Natural killer cell (primary cell): ENCODE measurements around the gene RGS6. TPM values are rescaled to one million over a fixed set of nuclear protein-coding genes. Genes with fewer than 3 reads are reported as not detected.

ENCODE experiments used
- ATAC-seq, 3 donors: fragments of 150-1000 bp in 2 of 3; fragments of 200-7000 bp in 1 of 3; cut with Tn5 transposase; 1 replicate in 1 of 3; 2 replicates in 2 of 3; pipeline ENCODE4 v1.10.0; 2021; ENCODE audit warnings: mild to moderate bottlenecking in 2 of 3, moderate library complexity in 2 of 3
- DNase-seq, 2 donors: peaks; one replicate each; pipeline versions ENCODE4 v3.0.0 to v3.0.0-alpha.2; 2013 to 2021; ENCODE audit warnings: mixed read lengths in 1 of 2
- H3K27ac ChIP-seq: one replicate; pipeline ENCODE4 v1.5.1; 2013; ENCODE audit warnings: mild to moderate bottlenecking, low read length
- H3K27me3 ChIP-seq: one replicate; pipeline ENCODE4 v1.6.1; 2013; ENCODE audit warnings: low read length; ENCODE audit not compliant: control insufficient read depth, insufficient read depth
- H3K36me3 ChIP-seq: one replicate; pipeline ENCODE4 v1.6.1; 2013; ENCODE audit warnings: low read length; ENCODE audit not compliant: control insufficient read depth, insufficient read depth
- H3K4me1 ChIP-seq: one replicate; pipeline ENCODE4 v1.6.1; 2013; ENCODE audit warnings: low read length; ENCODE audit not compliant: control insufficient read depth, insufficient read depth
- H3K4me3 ChIP-seq: one replicate; pipeline ENCODE4 v1.5.1; 2013; ENCODE audit warnings: low read length
- H3K9me3 ChIP-seq: one replicate; pipeline ENCODE4 v1.6.1; 2013; ENCODE audit warnings: low read length; ENCODE audit not compliant: control insufficient read depth, insufficient read depth
- H3K27ac Mint-ChIP-seq, 2 donors: one replicate each; pipeline ENCODE4 v1.8.0; 2022; ENCODE audit warnings: mild to moderate bottlenecking in 2 of 2, mixed read lengths in 2 of 2, moderate library complexity in 1 of 2
- H3K27me3 Mint-ChIP-seq, 2 donors: one replicate each; pipeline ENCODE4 v1.8.0; 2022; ENCODE audit warnings: low read depth in 2 of 2, mixed read lengths in 2 of 2
- H3K36me3 Mint-ChIP-seq: one replicate; pipeline ENCODE4 v1.8.0; 2022; ENCODE audit warnings: mixed read lengths
- H3K4me1 Mint-ChIP-seq, 2 donors: one replicate each; pipeline ENCODE4 v1.8.0; 2022; ENCODE audit warnings: mixed read lengths in 2 of 2
- H3K4me3 Mint-ChIP-seq: one replicate; pipeline ENCODE4 v1.8.0; 2022; ENCODE audit warnings: mild to moderate bottlenecking, moderate library complexity, mixed read lengths
- H3K9me3 Mint-ChIP-seq, 2 donors: one replicate each; pipeline ENCODE4 v1.8.0; 2022; ENCODE audit warnings: mixed read lengths in 2 of 2
- WGBS: methylation state at CpG from one replicate; pipeline ENCODE4 v1.1.7; 2013; ENCODE audit warnings: missing lambda C conversion rate; ENCODE audit not compliant: insufficient coverage; 5-methylcytosine and 5-hydroxymethylcytosine counted together
- intact Hi-C: fragments of 100-400 bp; cut with micrococcal nuclease; formaldehyde crosslinking; loops from one replicate; pipeline ENCODE4 v1.14.2; 2022
- total RNA-seq, 4 donors: library from RNA; stranded (reverse); fragments of 120-200 nt in 1 of 4; gene quantifications; one replicate each; pipeline versions ENCODE4 v1.2.3 to v1.2.4, GENCODE V29; 2013 to 2022
- TF ChIP-seq, protein P1 (sequence below): fragments of 200-600 bp; IDR thresholded peaks from one replicate; pipeline ENCODE4 v1.8.0; 2022; ENCODE audit warnings: antibody characterized with exemption

The RGS6 gene
- total RNA-seq, 3 donors from 2014 or later (not counting 1 experiment from before 2014, with no cell fraction given) = 0.75 to 1.4 TPM; not detected in 1

DNA sequence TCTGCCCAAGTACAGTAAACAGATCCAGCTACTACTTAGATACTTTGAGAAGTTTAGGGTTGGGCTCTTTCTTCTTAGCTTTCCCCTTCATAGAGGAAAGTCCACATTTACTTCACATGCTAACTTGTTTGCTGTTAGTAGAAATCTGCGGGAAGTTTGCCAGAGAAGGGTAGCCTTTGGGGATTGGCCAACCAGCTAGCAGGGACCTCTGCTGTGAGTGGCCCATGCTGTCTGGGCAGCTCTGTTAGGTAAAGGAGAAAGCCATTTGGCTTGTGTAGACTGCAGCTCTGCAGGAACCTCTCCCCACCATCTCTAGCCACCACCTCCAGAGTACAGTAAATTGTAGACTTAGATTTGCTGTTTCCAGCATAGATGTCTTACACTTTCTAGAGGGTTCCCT, 193.9 kb downstream of the RGS6 start:
- Histone ChIP-seq H3K27me3 (peaks cover 3% of the 10 kb centered on the region), H3K36me3 (no peaks in the 10 kb centered on the region), H3K9me3 (no peaks in the 10 kb centered on the region), H3K4me1 (peaks cover 2% of the 10 kb centered on the region), H3K27ac (no peak overlapping the region), H3K4me3 (no peak overlapping the region)
- no peak for DNase-seq
- WGBS = 100% methylated on average over 1 of the region's 1 CpG
- peaks cover 7% of the 10 kb centered on the region in 2 donors for H3K4me1 Mint-ChIP-seq
- no peaks in the 10 kb centered on the region for H3K9me3 Mint-ChIP-seq
- H3K27ac Mint-ChIP-seq = no peak overlapping the region
- H3K36me3 Mint-ChIP-seq = no peaks in the 10 kb centered on the region
- H3K27me3 Mint-ChIP-seq = peaks cover 9 to 12% of the 10 kb centered on the region in 2 donors
- no peak for ATAC-seq
- TF ChIP-seq, protein P1, sequence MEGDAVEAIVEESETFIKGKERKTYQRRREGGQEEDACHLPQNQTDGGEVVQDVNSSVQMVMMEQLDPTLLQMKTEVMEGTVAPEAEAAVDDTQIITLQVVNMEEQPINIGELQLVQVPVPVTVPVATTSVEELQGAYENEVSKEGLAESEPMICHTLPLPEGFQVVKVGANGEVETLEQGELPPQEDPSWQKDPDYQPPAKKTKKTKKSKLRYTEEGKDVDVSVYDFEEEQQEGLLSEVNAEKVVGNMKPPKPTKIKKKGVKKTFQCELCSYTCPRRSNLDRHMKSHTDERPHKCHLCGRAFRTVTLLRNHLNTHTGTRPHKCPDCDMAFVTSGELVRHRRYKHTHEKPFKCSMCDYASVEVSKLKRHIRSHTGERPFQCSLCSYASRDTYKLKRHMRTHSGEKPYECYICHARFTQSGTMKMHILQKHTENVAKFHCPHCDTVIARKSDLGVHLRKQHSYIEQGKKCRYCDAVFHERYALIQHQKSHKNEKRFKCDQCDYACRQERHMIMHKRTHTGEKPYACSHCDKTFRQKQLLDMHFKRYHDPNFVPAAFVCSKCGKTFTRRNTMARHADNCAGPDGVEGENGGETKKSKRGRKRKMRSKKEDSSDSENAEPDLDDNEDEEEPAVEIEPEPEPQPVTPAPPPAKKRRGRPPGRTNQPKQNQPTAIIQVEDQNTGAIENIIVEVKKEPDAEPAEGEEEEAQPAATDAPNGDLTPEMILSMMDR = no peak
- intact Hi-C loops = no loop called here
- no peak overlapping the region for H3K4me3 Mint-ChIP-seq

DNA sequence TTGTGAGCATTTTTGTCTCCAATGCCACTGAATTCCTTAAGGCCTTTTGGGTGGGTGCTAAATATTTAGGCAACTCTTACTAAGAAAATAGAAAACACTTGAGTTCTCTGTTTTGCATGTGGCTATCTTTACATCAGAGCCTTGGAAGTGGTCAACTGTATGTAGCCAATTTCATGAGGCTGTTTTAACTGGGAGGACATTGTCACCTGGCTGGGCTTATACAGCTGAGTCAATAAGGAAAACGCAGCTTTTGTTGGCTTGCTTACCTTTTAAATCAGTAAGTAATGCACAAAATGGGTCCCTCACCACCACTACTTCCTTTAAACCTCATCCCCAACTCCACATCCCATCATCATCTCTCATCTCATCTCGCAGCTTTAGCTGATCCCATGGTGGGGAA, 194.3 kb downstream of the RGS6 start:
- ATAC-seq = no peak
- no peaks in the 10 kb centered on the region for H3K9me3 Mint-ChIP-seq
- peaks cover 9% of the 10 kb centered on the region in 2 donors for H3K27me3 Mint-ChIP-seq
- no peak for DNase-seq
- WGBS = 71% methylated on average over 1 of the region's 2 CpGs
- H3K27ac Mint-ChIP-seq = no peak overlapping the region
- Histone ChIP-seq H3K9me3 (no peaks in the 10 kb centered on the region), H3K27me3 (peaks cover 3% of the 10 kb centered on the region), H3K4me3 (no peak overlapping the region), H3K36me3 (no peaks in the 10 kb centered on the region), H3K4me1 (peaks cover 2% of the 10 kb centered on the region), H3K27ac (no peak overlapping the region)
- TF ChIP-seq, protein P1 = no peak
- peaks cover 7% of the 10 kb centered on the region in 2 donors for H3K4me1 Mint-ChIP-seq
- no peaks in the 10 kb centered on the region for H3K36me3 Mint-ChIP-seq
- intact Hi-C loops = no loop called here
- no peak overlapping the region for H3K4me3 Mint-ChIP-seq

DNA sequence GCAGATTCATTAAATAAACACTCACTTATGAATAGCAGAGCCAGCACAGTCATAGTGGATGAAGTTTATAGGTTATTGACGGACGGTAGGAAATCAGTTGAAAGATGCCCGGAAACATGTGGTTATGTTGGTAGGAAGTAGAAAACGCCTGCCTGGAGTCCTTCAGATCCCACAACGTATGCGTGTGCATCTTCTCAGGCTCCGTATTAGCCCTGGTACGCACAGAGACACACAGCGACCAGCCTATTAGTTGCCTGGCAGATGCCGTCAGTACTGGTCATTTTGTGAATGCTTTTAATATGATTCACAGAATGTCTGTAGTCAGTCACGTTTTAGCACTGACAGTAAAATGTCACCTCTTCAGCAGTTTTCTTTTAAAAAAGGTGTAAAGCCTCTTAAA, 196.4 kb downstream of the RGS6 start:
- DNase-seq (no peak), ATAC-seq (no peak)
- no peak overlapping the region for H3K27ac Mint-ChIP-seq
- Histone ChIP-seq H3K4me3 (no peak overlapping the region), H3K36me3 (no peaks in the 10 kb centered on the region), H3K27ac (no peak overlapping the region), H3K27me3 (peaks cover 3% of the 10 kb centered on the region), H3K9me3 (no peaks in the 10 kb centered on the region), H3K4me1 (peaks cover 2% of the 10 kb centered on the region)
- no peaks in the 10 kb centered on the region for H3K36me3 Mint-ChIP-seq
- peaks cover 13 to 14% of the 10 kb centered on the region in 2 donors for H3K27me3 Mint-ChIP-seq
- H3K4me1 Mint-ChIP-seq = peaks cover 7% of the 10 kb centered on the region in 2 donors
- H3K4me3 Mint-ChIP-seq = no peak overlapping the region
- TF ChIP-seq, protein P1 = no peak
- intact Hi-C loops = no loop called here
- no peaks in the 10 kb centered on the region for H3K9me3 Mint-ChIP-seq
- WGBS = 9% methylated on average over 11 of the region's 11 CpGs

DNA sequence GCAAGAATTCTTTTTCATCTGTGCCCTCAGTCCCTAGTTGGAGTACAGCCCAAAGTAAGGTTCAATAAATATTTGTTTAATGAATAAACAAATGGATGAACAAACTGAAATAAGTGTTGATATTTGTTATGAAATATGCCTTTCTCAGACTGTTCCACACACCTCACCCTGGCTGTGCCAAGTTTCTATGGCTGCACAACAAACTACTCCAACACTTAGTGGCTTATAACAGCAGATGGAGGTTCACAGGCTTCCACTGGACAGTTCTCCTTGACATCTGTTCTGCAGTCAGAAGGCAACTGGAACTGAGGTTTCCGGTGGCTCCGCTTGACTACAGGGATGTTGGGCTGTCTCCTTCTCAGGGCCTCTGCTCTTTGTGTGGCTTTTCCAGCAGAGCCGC, 197.1 kb downstream of the RGS6 start:
- Mint-ChIP-seq H3K36me3 (no peaks in the 10 kb centered on the region), H3K4me1 (peaks cover 7% of the 10 kb centered on the region in 2 donors), H3K9me3 (no peaks in the 10 kb centered on the region), H3K4me3 (no peak overlapping the region), H3K27me3 (peaks cover 19 to 21% of the 10 kb centered on the region in 2 donors), H3K27ac (no peak overlapping the region)
- DNase-seq (no peak), ATAC-seq (no peak)
- Histone ChIP-seq H3K36me3 (no peaks in the 10 kb centered on the region), H3K4me3 (no peak overlapping the region), H3K27ac (no peak overlapping the region), H3K27me3 (peaks cover 3% of the 10 kb centered on the region), H3K9me3 (no peaks in the 10 kb centered on the region), H3K4me1 (peaks cover 2% of the 10 kb centered on the region)
- TF ChIP-seq, protein P1 = no peak
- intact Hi-C loops = no loop called here
- 94% methylated on average over 3 of the region's 3 CpGs for WGBS
